GM21390 (cell line): ENCODE data around the gene PEX5L.
A peak's percentile ranks its signal among the peaks of the same experiment; 100 is the strongest.
"Not testable (repeated sequence)": the region's sequence is repeated elsewhere in the genome, so short reads cannot be mapped to it uniquely, and the experiment has no call there.

Source experiments
- ATAC-seq: cut with Tn5 transposase; IDR thresholded peaks from one replicate; pipeline ENCODE4 v1.9.1; 2021; ENCODE audit not compliant: unreplicated experiment

Gene PEX5L

GRCh38 chr3:179794355-179794754 lies 242.4 kb downstream of the PEX5L start:
- no peak for ATAC-seq

GRCh38 chr3:179791793-179792192 lies 244.9 kb downstream of the PEX5L start:
- no peak for ATAC-seq

GRCh38 chr3:179788996-179789395 lies 247.7 kb downstream of the PEX5L start:
- no peak for ATAC-seq

GRCh38 chr3:179782841-179783240 lies 253.9 kb downstream of the PEX5L start:
- ATAC-seq = not testable (repeated sequence)

- ATAC-seq = no peak
Measured at GRCh38 chr3:179775416-179776122, 261.2 kb downstream of the PEX5L start.

- no peak for ATAC-seq
Measured at GRCh38 chr3:179772297-179772696, 264.4 kb downstream of the PEX5L start.

GRCh38 chr3:179771797-179772196 lies 264.9 kb downstream of the PEX5L start:
- no peak for ATAC-seq

GRCh38 chr3:179769411-179770247 lies 267.1 kb downstream of the PEX5L start:
- no peak for ATAC-seq

- no peak for ATAC-seq
Measured at GRCh38 chr3:179768080-179768479, 268.7 kb downstream of the PEX5L start.

- ATAC-seq = no peak
Measured at GRCh38 chr3:179766416-179767133, 270.2 kb downstream of the PEX5L start.

GRCh38 chr3:179765396-179765795 lies 271.3 kb downstream of the PEX5L start:
- no peak for ATAC-seq

- ATAC-seq = no peak
Measured at GRCh38 chr3:179760944-179761343, 275.8 kb downstream of the PEX5L start.

- peak; percentile 62 for ATAC-seq
Measured at GRCh38 chr3:179750720-179751328, 285.9 kb downstream of the PEX5L start.

GRCh38 chr3:179745716-179746115 lies 291.0 kb downstream of the PEX5L start:
- ATAC-seq = no peak

GRCh38 chr3:179745079-179745478 lies 291.7 kb downstream of the PEX5L start:
- ATAC-seq = no peak
